ENCODE data around the gene WDR72.
"Not testable (repeated sequence)": the region's sequence is repeated elsewhere in the genome, so short reads cannot be mapped to it uniquely, and the experiment has no call there.

The WDR72 gene

DNA sequence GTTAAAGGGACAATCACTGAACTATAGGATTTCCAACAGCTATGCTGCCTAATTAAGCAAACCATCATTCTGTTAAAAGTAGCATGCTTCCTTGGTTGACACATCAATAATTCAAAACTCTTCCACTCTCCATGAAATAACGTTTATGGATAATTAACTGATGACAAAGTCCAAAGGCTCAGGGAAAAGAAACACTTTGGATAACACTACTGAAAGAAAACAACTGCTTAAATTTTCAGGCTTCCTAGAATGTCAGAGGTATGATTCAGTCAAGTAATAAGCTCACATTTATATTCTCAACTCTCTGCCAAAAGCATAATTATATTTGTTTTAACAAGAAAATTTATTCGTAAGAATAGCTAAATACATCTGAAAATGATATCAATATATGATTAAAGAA is 49.6 kb downstream of the WDR72 start:
- DNase-seq (ENCODE audit: low read depth), result no peak

DNA sequence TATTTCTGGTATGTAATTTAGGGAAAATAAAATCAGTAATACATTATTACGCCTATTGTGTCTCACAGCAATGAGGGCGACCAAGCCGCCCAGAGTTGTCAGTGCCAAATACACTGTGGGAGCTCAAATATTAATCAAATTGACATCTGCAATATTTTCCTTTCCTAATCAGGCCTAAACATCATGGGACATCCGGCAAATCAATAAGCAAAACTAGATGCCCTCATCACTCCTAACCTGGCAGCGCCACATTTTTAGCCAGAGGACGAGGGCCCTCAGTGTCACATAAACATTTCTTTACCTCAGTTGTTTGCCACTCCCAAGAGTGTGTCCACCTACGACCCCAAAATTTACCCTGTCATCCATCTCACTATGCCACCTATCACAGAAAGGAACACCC is 64.1 kb downstream of the WDR72 start:
- no peak for DNase-seq (ENCODE audit: low read depth)

DNA sequence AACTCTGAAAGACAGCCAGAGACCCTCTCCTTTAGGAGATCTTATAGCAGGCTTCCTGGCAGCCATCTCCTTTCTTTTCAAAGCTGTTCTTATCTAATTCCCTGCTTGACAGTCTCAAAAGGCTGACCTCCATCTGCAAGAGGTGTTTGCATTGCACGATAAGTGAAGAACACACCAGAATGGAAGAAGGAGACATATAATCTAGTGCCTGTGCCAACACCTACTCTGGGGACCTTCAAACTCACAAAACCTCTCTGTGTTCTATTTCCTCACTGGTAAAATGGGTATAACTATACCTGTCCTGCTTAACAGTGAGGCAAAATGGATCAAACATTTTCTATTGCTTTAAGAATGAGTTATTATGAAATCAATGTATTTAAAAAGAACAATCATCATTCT is 65.0 kb downstream of the WDR72 start:
- DNase-seq (ENCODE audit: low read depth), result no peak

DNA sequence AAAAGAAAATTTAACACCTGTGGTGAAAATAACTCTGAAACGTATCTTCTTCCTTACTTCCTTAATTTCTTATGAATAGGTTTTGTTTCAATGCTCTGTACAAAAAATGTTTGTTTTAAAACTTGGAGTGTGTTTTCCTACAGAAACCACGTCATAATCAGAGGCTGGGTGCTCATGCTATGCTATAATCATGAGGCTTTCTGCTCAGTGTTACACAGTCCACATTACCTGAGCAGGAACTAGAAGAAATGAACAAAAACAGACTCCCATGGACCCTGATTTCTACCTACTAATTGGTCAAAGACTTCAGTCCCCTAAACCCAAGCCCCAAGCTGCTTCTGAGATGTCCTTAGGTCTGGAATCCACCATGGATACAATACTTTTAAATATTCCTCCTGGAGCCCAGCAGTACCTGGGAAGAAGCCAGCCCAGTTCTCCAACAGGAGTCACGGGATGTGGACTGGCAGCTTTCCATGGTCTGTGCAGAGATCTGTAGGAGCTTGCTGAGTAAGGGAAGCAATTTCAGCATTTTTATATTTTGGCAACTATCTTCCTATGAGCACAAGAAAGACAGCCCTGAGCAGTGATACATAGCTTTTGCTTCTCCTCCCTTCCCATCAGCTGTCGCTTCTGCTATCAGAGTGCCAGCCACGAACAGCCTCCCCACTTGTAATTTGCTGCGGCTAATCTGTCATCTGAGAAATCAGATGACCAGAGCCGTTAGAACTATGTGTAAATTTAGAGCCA is 65.6 kb downstream of the WDR72 start:
- DNase-seq (ENCODE audit: low read depth), result no peak

DNA sequence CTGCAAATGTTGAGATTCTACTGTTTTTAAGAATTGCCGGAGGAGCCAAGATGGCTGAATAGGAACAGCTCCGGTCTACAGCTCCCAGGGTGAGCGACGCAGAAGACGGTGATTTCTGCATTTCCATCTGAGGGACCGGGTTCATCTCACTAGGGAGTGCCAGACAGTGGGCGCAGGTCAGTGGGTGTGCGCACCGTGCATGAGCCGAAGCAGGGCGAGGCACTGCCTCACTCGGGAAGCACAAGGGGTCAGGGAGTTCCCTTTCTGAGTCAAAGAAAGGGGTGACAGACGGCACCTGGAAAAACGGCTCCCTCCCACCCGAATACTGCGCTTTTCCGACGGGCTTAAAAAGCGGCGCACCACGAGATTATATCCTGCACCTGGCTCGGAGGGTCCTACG is 75.3 kb downstream of the WDR72 start:
- DNase-seq (ENCODE audit: low read depth), result not testable (repeated sequence)

- DNase-seq (ENCODE audit: low read depth), result no peak
Measured at GRCh38 chr15:53681056-53681455, 78.4 kb downstream of the WDR72 start.

DNA sequence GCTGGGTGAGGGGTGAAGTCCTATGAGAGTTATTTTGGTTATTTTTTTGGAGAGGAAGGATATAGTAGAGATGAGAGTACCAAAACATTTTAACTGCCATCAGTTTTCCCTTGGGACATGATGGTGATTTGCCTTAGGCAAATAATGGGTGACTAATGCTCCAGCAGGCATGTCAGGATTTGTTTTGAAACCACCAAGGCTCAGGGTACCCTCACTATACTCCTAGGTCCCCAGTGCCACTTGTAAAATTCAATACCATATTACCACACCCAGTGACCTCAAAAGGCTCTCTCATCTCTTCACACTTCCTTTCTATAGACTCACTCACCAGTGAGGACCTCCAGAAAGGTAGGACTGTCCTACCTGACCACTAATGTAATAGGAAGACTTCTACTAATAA is 83.6 kb downstream of the WDR72 start:
- DNase-seq (ENCODE audit: low read depth), result no peak

GRCh38 chr15:53671545-53671944 is 87.9 kb downstream of the WDR72 start:
- no peak for DNase-seq (ENCODE audit: low read depth)

DNA sequence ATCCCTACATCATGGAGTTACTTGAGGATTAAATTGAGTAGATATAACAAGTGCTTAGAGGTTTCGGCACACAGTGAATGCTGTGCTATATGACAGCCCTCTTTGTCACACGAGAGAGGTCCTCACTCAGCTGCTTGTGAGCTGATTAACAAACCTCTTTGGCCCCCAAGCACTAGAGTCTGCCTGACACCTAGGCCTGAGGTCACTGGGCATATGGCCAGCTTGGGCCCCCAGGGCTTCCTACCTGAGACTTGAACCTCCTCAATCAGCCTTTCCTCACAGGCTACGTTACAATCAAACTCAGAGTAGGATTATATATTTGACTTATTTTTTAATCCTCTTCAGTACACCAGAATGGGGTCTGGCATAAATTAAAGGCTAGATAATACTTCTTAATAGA is 88.8 kb downstream of the WDR72 start:
- DNase-seq (ENCODE audit: low read depth), result no peak

DNA sequence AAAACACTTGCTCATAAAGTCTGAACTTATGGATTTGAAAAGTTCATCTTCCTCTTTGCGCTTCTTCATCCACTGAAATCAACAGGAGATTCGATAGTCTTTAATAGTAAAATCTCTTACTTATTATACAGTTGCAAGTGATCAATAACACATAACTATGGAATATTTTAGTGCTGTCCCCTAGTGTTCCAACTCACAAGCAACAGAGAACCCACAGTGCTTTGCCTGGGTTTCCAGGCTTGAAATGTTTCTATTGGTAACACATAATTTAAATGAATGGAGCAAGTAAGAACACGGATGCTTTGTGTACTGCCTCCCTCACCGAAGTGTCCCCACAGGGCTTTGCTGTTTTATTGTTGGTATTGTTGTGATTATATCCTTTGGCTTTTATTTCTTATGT is 93.5 kb downstream of the WDR72 start:
- no peak for DNase-seq (ENCODE audit: low read depth)

DNA sequence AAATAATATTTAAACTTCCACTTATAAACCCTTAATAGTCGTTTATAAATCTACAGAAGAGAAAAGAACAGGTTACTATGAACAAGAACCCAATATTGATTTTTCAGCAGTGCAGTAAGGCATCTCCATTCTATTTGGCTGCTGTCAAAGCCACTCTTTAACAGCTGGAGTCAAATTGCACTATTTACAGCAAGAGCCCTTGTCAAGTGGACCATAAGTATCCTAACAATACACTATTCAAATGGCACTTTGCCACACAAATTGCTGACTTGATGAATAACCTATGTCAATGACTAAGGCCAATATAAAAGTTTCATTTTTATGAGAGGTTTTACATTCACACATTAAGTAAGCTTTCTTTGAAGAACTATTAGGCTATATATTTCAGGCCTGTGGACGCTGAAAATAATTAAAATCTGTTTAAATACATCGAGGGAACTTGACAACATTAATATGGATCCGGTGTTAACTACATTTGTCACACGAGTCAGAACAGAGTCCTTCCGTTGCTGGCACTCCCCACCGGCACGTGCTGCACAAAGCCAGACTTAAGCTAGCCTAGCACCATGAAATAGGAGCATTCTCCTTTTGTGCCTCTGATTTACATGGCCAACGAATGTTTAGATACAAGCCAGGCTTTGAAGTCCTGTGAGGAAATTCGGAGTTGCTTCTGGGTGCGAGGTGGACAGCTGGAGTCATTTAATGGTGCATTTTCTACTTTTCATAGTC is 100.5 kb downstream of the WDR72 start:
- DNase-seq (ENCODE audit: low read depth), result no peak

DNA sequence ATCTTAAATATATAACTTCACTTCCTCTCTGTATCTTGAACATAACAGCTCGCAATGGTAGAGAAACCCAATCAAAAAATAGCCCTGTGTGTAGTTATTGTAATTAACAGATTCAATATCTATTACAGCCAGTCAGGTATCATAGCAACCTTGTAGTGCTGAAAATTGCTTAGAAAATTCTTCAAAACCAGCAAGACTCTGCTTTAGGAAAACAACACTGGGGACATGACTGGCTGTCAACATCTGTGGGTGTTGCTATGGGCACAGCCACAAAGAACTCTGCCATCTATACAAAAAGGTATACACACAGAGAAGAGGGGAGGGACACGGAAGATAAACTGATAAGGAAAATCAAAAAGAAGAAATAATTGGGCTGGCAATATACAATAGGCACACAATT is 101.2 kb downstream of the WDR72 start:
- no peak for DNase-seq (ENCODE audit: low read depth)

DNA sequence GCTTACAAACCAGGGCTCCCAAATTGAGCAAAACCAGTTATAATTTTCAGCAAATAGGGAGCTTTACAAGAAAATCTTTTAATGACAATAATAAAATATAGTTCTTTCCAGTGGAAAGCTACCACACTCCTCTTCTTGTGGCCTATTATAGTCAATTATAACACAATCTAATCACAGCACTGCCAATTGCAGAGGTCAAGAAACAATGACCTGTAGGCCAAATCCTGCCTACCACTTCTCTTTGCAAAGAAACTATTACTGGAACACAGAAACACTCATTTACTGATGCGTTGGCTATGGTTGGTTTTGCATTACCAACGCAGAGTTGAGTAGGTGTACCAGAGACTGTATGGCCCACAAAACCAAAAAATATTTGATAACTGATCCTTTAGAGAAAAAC is 110.5 kb downstream of the WDR72 start:
- DNase-seq (ENCODE audit: low read depth), result no peak

GRCh38 chr15:53644660-53645059 is 114.8 kb downstream of the WDR72 start:
- no peak for DNase-seq (ENCODE audit: low read depth)

DNA sequence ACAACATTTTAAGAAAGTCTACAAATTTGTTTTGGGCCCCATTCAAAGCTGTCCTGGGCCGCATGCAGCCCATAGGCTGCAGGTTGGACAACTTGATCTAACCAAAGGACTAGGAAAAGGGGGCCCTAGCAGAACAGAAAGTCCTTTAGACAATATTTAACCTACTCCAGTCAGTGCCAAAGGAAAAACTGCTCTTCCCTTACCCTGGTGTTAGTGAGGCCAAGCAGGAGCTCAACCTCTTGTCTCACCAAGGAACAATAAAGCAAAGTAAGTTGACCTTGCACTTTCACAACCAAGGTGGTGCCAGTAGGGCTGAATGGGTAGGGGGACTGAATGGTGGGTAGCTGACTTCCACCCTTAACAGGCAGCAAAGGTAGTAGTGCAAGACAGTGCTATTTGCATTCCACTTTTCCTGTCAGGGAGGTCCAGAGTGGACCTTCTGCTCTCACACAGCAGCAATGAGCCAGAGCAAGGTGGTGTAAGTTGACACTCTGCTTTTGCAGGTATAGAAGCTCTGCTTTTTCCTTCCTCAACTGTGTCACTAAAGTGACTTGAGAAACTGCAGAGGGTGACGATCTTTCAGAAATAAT is 124.9 kb downstream of the WDR72 start:
- no peak for DNase-seq (ENCODE audit: low read depth)

- no peak for DNase-seq (ENCODE audit: low read depth)
Measured at GRCh38 chr15:53627279-53627678, 132.2 kb downstream of the WDR72 start.

DNA sequence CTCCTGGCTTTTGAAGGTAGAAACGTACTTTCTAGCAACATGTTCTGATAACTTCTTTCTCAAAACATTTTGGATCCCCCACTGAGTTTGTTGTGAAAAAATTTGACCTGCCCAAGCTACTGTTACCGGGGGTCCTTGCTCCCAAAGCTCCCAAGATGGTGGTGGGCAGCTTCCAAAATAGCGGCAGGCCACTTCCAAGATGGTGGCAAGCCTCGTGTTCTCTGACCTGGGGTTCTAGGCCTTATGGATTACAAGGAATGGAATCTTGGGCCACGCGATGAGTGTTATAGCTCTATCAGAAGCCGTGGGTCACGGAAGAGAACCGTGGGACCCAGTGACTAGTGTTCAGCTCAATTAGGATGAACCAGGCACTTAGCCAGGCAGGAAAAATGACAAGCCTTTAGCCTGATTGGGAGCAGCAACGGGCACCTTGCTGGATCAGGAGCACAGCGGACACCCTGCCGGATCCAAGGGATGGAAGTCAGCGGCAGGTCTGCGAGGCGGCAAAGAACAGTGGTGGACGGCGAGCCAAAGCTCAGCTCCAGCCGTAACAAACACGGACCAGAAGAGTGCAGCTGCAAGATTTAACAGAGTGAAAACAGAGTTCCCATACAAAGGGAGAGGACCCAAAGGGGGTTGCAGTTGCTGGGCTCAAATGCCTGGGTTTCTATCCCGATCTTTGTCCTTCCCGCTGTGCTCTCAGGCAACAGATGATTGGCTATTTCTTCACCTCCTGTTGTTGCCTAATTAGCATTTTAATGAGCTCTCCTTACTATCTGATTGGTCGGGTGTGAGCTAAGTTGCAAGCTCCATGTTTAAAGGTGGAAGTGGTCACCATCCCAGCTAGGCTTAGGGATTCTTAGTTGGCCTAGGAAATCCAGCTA is 133.3 kb downstream of the WDR72 start:
- no peak for DNase-seq (ENCODE audit: low read depth)

DNA sequence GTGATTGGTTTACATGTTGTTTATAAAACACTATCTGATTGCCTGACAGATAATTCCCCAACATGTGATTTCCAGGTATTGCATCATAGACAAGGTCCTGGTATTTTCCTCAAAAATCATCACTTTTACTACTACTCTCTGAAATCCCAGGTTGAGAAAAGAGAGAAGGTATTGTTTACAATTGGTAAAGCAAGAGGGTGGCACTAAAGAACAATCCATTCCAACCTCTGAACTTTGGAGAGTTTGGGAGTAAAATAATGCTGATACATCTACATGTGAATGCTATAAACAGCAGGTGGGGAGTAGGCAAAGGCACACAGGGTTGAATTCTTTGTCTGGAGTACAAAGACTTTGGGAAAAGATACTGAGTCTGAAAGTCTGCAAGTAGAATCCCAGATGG is 134.2 kb downstream of the WDR72 start:
- no peak for DNase-seq (ENCODE audit: low read depth)

DNA sequence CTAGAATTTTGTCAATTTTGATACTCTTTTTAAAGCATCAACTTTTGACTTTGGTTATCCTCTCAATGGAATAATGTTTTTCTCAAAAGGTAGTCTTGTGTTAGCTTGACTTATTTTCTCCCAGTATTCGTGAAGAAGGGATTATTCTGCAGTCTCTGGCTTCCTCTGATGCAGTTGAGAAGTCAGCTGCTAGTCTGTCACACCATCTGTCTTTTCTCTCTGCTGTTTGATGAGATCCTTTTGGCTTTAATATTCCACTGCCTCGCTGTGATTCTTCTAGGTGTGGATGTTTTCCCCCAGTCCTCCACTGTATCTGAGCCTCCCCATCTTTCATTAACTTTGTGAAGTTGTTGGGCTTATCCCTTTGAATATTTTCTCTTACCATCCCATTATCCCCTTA is 141.0 kb downstream of the WDR72 start:
- DNase-seq (ENCODE audit: low read depth), result no peak

DNA sequence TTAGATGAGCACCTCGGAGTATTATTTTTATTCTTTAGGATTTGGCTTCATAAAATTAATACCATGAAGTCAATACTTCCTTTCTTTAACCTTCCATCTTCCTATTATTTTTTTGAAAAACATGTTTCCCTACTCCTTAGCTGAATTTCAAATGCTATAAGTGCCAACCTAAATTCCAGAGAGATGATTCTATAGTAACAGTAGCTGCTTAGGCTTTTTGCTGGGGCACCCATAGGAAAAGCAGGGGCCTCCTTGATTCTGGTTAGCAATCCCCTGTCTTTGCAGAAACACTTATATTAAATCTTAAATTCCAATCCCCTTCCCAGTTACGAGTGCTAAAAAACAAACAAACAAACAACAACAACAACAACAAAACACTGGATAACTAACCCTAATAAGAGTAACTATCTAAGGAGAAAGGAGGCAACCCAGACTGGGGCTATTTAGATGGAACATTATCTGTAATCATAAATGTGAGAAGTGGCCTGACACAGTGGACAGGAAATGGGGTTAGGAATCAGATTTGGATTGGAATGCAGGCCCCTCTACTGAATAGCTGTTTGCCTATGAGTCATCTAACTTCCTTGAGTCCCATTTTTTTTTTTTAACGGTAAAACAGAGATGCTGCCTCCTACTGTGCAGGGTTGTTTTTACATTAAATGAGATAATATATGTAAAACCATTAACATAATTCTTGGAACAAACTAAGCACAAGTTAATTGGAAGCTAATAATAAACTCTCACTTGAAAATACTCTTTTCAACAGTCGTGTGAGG is 148.1 kb downstream of the WDR72 start:
- DNase-seq (ENCODE audit: low read depth), result no peak

GRCh38 chr15:53591041-53591440 is 168.4 kb downstream of the WDR72 start:
- no peak for DNase-seq (ENCODE audit: low read depth)

- no peak for DNase-seq (ENCODE audit: low read depth)
Measured at GRCh38 chr15:53590380-53590779, 169.1 kb downstream of the WDR72 start.

Measured in amniotic epithelial cell (primary cell).